HepG2 (cell line): ENCODE measurements around the gene KCNT1. TPM values are rescaled to one million over a fixed set of nuclear protein-coding genes. Genes with fewer than 3 reads are reported as not detected.

Experiments
- ATAC-seq: fragments of 200-7000 bp; cut with Tn5 transposase; 3 replicates; pipeline ENCODE4 v1.9.1; 2020; ENCODE audit warnings: mild to moderate bottlenecking, moderate library complexity
- BruUV-seq: library from RNA; stranded (reverse); fragments of 400-500 nt; replicated peaks from 2 replicates; lab custom pipeline; 2021; lab: Mats Ljungman, UMichigan
- CTCF ChIA-PET: fragments of 300-600 bp; formaldehyde crosslinking; extraction: SDS; loops from one replicate; lab custom pipeline; 2021; ENCODE audit warnings: low total read pairs, inconsistent platforms, low intra/inter-chr PET ratio; lab: Yijun Ruan, JAX
- POLR2A ChIA-PET: fragments of 350-600 bp; sonication (Branson Sonifier 250); formaldehyde crosslinking; loops from one replicate; lab custom pipeline; 2020; ENCODE audit warnings: antibody characterized with exemption, inconsistent platforms; lab: Yijun Ruan, JAX
- DNase-seq: peaks from one replicate; pipeline ENCODE4 v3.0.0-alpha.2; 2015; ENCODE audit warnings: low spot score
- FAIRE-seq: peaks from 3 replicates; lab custom pipeline; 2011; peaks lifted over from hg19 to GRCh38; lab: Jason Lieb, UNC
- H2AFZ ChIP-seq: one replicate; pipeline ENCODE4 v1.6.1; 2011; ENCODE audit warnings: low read length, inconsistent platforms
- H3K27ac ChIP-seq: fragments of 300-600 bp; 3 replicates; pipeline ENCODE4 v1.8.0; 2011; ENCODE audit warnings: mixed run types, mild to moderate bottlenecking, mixed read lengths, low read length, inconsistent platforms; ENCODE audit not compliant: insufficient read depth; ENCODE audit errors: extremely low read length
- H3K27me3 ChIP-seq, 2 experiments: fragments of 200-600 bp in 1 of 2; 2 replicates in 1 of 2; 3 replicates in 1 of 2; pipeline versions ENCODE4 v1.6.0 to v1.8.0; 2011; ENCODE audit warnings: low read length in 2 of 2, mild to moderate bottlenecking in 2 of 2, moderate library complexity in 2 of 2, inconsistent platforms in 1 of 2; ENCODE audit not compliant: insufficient read depth in 2 of 2, control insufficient read depth in 1 of 2
- H3K36me3 ChIP-seq, 2 experiments: fragments of 200-600 bp in 1 of 2; replicated peaks in 1 of 2; 2 replicates in 1 of 2; 3 replicates in 1 of 2; pipeline versions ENCODE4 v1.5.1 to v1.8.0; 2011; ENCODE audit warnings: low read length in 2 of 2, inconsistent platforms in 1 of 2; ENCODE audit not compliant: insufficient read depth in 2 of 2, control insufficient read depth in 1 of 2
- H3K4me1 ChIP-seq: 2 replicates; pipeline ENCODE4 v1.5.1; 2012; ENCODE audit warnings: low read length, inconsistent platforms; ENCODE audit not compliant: insufficient read depth
- H3K4me2 ChIP-seq: 2 replicates; pipeline ENCODE4 v1.6.0; 2011; ENCODE audit warnings: low read depth, low read length, inconsistent platforms
- H3K4me3 ChIP-seq, 3 experiments: fragments of 200-600 bp in 1 of 3; sonication (generic), shearing (Covaris generic) in 1 of 3; replicated peaks in 1 of 3; 2 replicates each; pipeline ENCODE4 v1.5.1; 2011 to 2016; ENCODE audit warnings: low read length in 3 of 3, inconsistent platforms in 2 of 3, low read depth in 2 of 3, mild to moderate bottlenecking in 2 of 3, control low read depth in 1 of 3, mixed read lengths in 1 of 3; ENCODE audit not compliant: insufficient read depth in 1 of 3
- H3K79me2 ChIP-seq: one replicate; pipeline ENCODE4 v1.6.1; 2011; ENCODE audit warnings: low read length, inconsistent platforms; ENCODE audit not compliant: insufficient read depth
- H3K9ac ChIP-seq: 2 replicates; pipeline ENCODE4 v1.6.0; 2011; ENCODE audit warnings: mild to moderate bottlenecking, low read depth, low read length, inconsistent platforms; ENCODE audit not compliant: insufficient read depth
- H3K9me3 ChIP-seq: 2 replicates; pipeline ENCODE4 v1.5.1; 2012; ENCODE audit warnings: mild to moderate bottlenecking, low read length
- H4K20me1 ChIP-seq: 2 replicates; pipeline ENCODE4 v1.6.0; 2011; ENCODE audit warnings: inconsistent platforms, mild to moderate bottlenecking, low read length, moderate library complexity; ENCODE audit not compliant: insufficient read depth
- ARID5B ChIP-seq: IDR thresholded peaks from 2 replicates; pipeline ENCODE4 v1.4.0; 2020; ENCODE audit warnings: mild to moderate bottlenecking, missing genetic modification reagents
- ATF5 ChIP-seq: sonication (generic); formaldehyde crosslinking; IDR thresholded peaks from 2 replicates; pipeline ENCODE4 v1.4.0; 2020; ENCODE audit warnings: mild to moderate bottlenecking, low read depth, missing genetic modification reagents
- HMGA1 ChIP-seq: sonication (generic); formaldehyde crosslinking; conservative IDR thresholded peaks from 2 replicates; pipeline ENCODE4 v1.4.0; 2020; ENCODE audit warnings: missing genetic modification reagents
- HOMEZ ChIP-seq: IDR thresholded peaks from 2 replicates; pipeline ENCODE4 v1.6.1; 2016; ENCODE audit warnings: low read depth
- HOXD1 ChIP-seq: sonication (generic); formaldehyde crosslinking; IDR thresholded peaks from 2 replicates; pipeline ENCODE4 v1.5.0; 2020; ENCODE audit warnings: missing genetic modification reagents
- KLF16 ChIP-seq, 2 experiments: sonication (generic) in 1 of 2; formaldehyde crosslinking in 1 of 2; IDR thresholded peaks; 2 replicates each; pipeline versions ENCODE4 v1.6.1 to v1.8.0; 2016 to 2023; ENCODE audit warnings: missing genetic modification reagents in 2 of 2, missing compliant biosample characterization in 1 of 2
- MAF1 ChIP-seq: sonication (generic); formaldehyde crosslinking; IDR thresholded peaks from 2 replicates; pipeline ENCODE4 v1.5.0; 2020; ENCODE audit warnings: missing genetic modification reagents, borderline replicate concordance
- MATR3 ChIP-seq: sonication (generic); formaldehyde crosslinking; IDR thresholded peaks from 2 replicates; pipeline ENCODE4 v1.4.0; 2020; ENCODE audit warnings: missing genetic modification reagents
- REXO4 ChIP-seq: sonication (generic); formaldehyde crosslinking; IDR thresholded peaks from 2 replicates; pipeline ENCODE4 v1.8.0; 2022; ENCODE audit warnings: missing genetic modification reagents, mild to moderate bottlenecking, borderline replicate concordance
- SMAD1 ChIP-seq: sonication (generic); formaldehyde crosslinking; IDR thresholded peaks from 2 replicates; pipeline ENCODE4 v1.4.0; 2020; ENCODE audit warnings: missing genetic modification reagents, low read depth, mild to moderate bottlenecking, borderline replicate concordance
- SMAD9 ChIP-seq: sonication (generic); formaldehyde crosslinking; IDR thresholded peaks from 2 replicates; pipeline ENCODE4 v1.5.1; 2020; ENCODE audit warnings: mild to moderate bottlenecking, missing genetic modification reagents
- SP2 ChIP-seq: sonication (generic); formaldehyde crosslinking; IDR thresholded peaks from 2 replicates; pipeline ENCODE4 v1.5.1; 2020; ENCODE audit warnings: mild to moderate bottlenecking, missing genetic modification reagents
- TBL1XR1 ChIP-seq: fragments of 150-350 bp; IDR thresholded peaks from 2 replicates; pipeline ENCODE4 v1.6.1; 2014; ENCODE audit warnings: borderline replicate concordance, low read length; ENCODE audit not compliant: partially characterized antibody
- TBX3 ChIP-seq: fragments of 450-650 bp; IDR thresholded peaks from 2 replicates; pipeline ENCODE4 v1.6.1; 2017; ENCODE audit warnings: antibody characterized with exemption, mild to moderate bottlenecking, inconsistent platforms, borderline replicate concordance
- ZNF510 ChIP-seq: sonication (generic); formaldehyde crosslinking; IDR thresholded peaks from 2 replicates; pipeline ENCODE4 v1.4.0; 2020; ENCODE audit warnings: low read depth, mild to moderate bottlenecking, missing genetic modification reagents
- ZNF775 ChIP-seq: sonication (generic); formaldehyde crosslinking; IDR thresholded peaks from 2 replicates; pipeline ENCODE4 v1.4.0; 2020; ENCODE audit warnings: missing genetic modification reagents, mild to moderate bottlenecking, moderate library complexity, borderline replicate concordance
- ZNF790 ChIP-seq: sonication (generic); formaldehyde crosslinking; IDR thresholded peaks from 2 replicates; pipeline ENCODE4 v1.8.0; 2022; ENCODE audit warnings: missing genetic modification reagents, mild to moderate bottlenecking, borderline replicate concordance
- WGBS: methylation state at CpG from one replicate; pipeline ENCODE4 v1.1.6; 2017; ENCODE audit warnings: low lambda C conversion rate; 5-methylcytosine and 5-hydroxymethylcytosine counted together
- in situ Hi-C: cut with HindIII; loops from 2 replicates; pipeline ENCODE4 v1.10.0; 2017; ENCODE audit warnings: low pct_unique_long_range_greater_than_20kb; ENCODE audit not compliant: extremely low pct_ligation_motif_present
- intact Hi-C: fragments of 100-400 bp; cut with micrococcal nuclease; formaldehyde crosslinking; loops from one replicate; pipeline ENCODE4 v1.10.0; 2022; ENCODE audit not compliant: unreplicated experiment
- polyA plus RNA-seq, 8 experiments: library from polyadenylated mRNA; depleted of rRNA in 3 of 8; stranded (reverse) in 7 of 8; unstranded in 1 of 8; fragments of >200 nt; fragmentation: Illumina TruSeq in 4 of 8; extraction: Trizol in 4 of 8; gene quantifications; 2 replicates each; pipeline versions ENCODE4 v1.2.1 to v1.2.3, GENCODE V29; 2011 to 2016; ENCODE audit warnings: low read depth in 4 of 8, missing spikeins in 1 of 8, mixed read lengths in 1 of 8; ENCODE audit not compliant: insufficient read depth in 1 of 8
- total RNA-seq, 5 experiments: library from RNA; depleted of rRNA; stranded (reverse); fragments of >200 nt; fragmentation: Illumina TruSeq; extraction: Trizol; gene quantifications; 2 replicates each; pipeline ENCODE4 v1.2.3, GENCODE V29; 2016; ENCODE audit warnings: low read depth in 1 of 5

Gene KCNT1
- total and polyA plus RNA-seq, 2 of the 13 experiments (the other 11 are each of a cell fraction or from before 2014, with no cell fraction given): not detected

- TF ChIP-seq ARID5B (no peak), ZNF510 (CRISPR knock-in tag) (no peak)
Observed at GRCh38 chr9:135680056-135680455, 21.9 kb upstream of the KCNT1 start (continued).

- DNase-seq (no peak), FAIRE-seq (no peak), ATAC-seq (no peak)
- no peaks in the 10 kb centered on the region for H4K20me1 ChIP-seq
- no peaks in the 10 kb centered on the region for H3K36me3 ChIP-seq
- H3K9ac ChIP-seq: no peak overlapping the region
- in situ Hi-C loops (no loop called here), intact Hi-C loops (no loop called here)
- H2AFZ ChIP-seq: no peak overlapping the region
- ChIA-PET CTCF (no interaction called here), POLR2A (no interaction called here)
- BruUV-seq: no TSS peak
- H3K27ac ChIP-seq: no peak overlapping the region
- peaks cover 11 to 63% of the 10 kb centered on the region in 2 experiments for H3K27me3 ChIP-seq
- H3K9me3 ChIP-seq: no peaks in the 10 kb centered on the region
- WGBS: 4% methylated on average over 5 of the region's 5 CpGs
- no peaks in the 10 kb centered on the region for H3K4me1 ChIP-seq
- no peak overlapping the region for H3K4me3 ChIP-seq
- no peak overlapping the region for H3K4me2 ChIP-seq
- H3K79me2 ChIP-seq: no peaks in the 10 kb centered on the region
- no peak for TF ChIP-seq KLF16 (CRISPR knock-in tag; IDR thresholded peaks at IDR 0.05)
- TF ChIP-seq TBL1XR1: no peak
- TF ChIP-seq TBX3: no peak
- no peak for TF ChIP-seq ZNF775 (CRISPR knock-in tag)
- no peak for TF ChIP-seq REXO4 (CRISPR knock-in tag)
- no peak for TF ChIP-seq MAF1 (CRISPR knock-in tag)
- TF ChIP-seq SP2 (CRISPR knock-in tag): no peak
- TF ChIP-seq HMGA1 (CRISPR knock-in tag): no peak
- TF ChIP-seq SMAD9 (CRISPR knock-in tag): no peak
- no peak for TF ChIP-seq ATF5 (CRISPR knock-in tag)
- TF ChIP-seq MATR3: no peak
- no peak for TF ChIP-seq HOMEZ
- TF ChIP-seq ZNF790: no peak
- no peak for TF ChIP-seq HOXD1 (CRISPR knock-in tag)
- TF ChIP-seq SMAD1 (CRISPR knock-in tag): no peak
Observed at GRCh38 chr9:135681161-135681560, 20.8 kb upstream of the KCNT1 start.
